ENCODE data around the gene RFX8. TPM values are rescaled to one million over a fixed set of nuclear protein-coding genes. Genes with fewer than 3 reads are reported as not detected.

Gene RFX8
- total RNA-seq, 2 donors from 2014 or later, result not detected

GRCh38 chr2:101402630-101403029, 72.3 kb downstream of the RFX8 start:
- H3K4me1 ChIP-seq (ENCODE audit: control insufficient read depth, insufficient read depth, low read length), result no peaks in the 10 kb centered on the region
- H3K4me3 Mint-ChIP-seq, result no peak overlapping the region
- no peak for DNase-seq
- no peaks in the 10 kb centered on the region for H3K9me3 Mint-ChIP-seq
- no peak overlapping the region for H3K27ac ChIP-seq (ENCODE audit: low read depth, low read length)
- H3K36me3 ChIP-seq (ENCODE audit: control insufficient read depth, insufficient read depth, low read length), result no peaks in the 10 kb centered on the region
- no peak overlapping the region for H3K9ac ChIP-seq (ENCODE audit: extremely low read depth, low read length, poor library complexity, severe bottlenecking)
- H3K27me3 Mint-ChIP-seq (ENCODE audit: insufficient read depth), result peaks cover 6% of the 10 kb centered on the region
- H3K36me3 Mint-ChIP-seq (ENCODE audit: low read depth), result no peaks in the 10 kb centered on the region
- no peaks in the 10 kb centered on the region for H3K27me3 ChIP-seq (ENCODE audit: control insufficient read depth, insufficient read depth, low read length, poor library complexity, severe bottlenecking)
- H3K27ac Mint-ChIP-seq, result no peak overlapping the region
- WGBS, 2 experiments (ENCODE audit: insufficient coverage in 1 of 2, insufficient read length in 1 of 2), result 94 to 100% methylated on average over 5 to 6 of the region's 6 CpGs
- no peaks in the 10 kb centered on the region for H3K9me3 ChIP-seq (ENCODE audit: control insufficient read depth, low read length)
- TF ChIP-seq CTCF (conservative IDR thresholded peaks at IDR 0.05), result no peak
- peaks cover 13% of the 10 kb centered on the region for H3K4me1 Mint-ChIP-seq
- no peak overlapping the region for H3K4me3 ChIP-seq (ENCODE audit: low read length)

- Histone ChIP-seq H3K4me1 (ENCODE audit: control insufficient read depth, insufficient read depth, low read length) (no peaks in the 10 kb centered on the region), H3K27me3 (ENCODE audit: control insufficient read depth, insufficient read depth, low read length, poor library complexity, severe bottlenecking) (no peaks in the 10 kb centered on the region), H3K36me3 (ENCODE audit: control insufficient read depth, insufficient read depth, low read length) (no peaks in the 10 kb centered on the region), H3K4me3 (ENCODE audit: low read length) (no peak overlapping the region), H3K27ac (ENCODE audit: low read depth, low read length) (no peak overlapping the region), H3K9me3 (ENCODE audit: control insufficient read depth, low read length) (no peaks in the 10 kb centered on the region), H3K9ac (ENCODE audit: extremely low read depth, low read length, poor library complexity, severe bottlenecking) (no peak overlapping the region)
- Mint-ChIP-seq H3K27ac (no peak overlapping the region), H3K9me3 (no peaks in the 10 kb centered on the region), H3K4me3 (no peak overlapping the region), H3K27me3 (ENCODE audit: insufficient read depth) (peaks cover 3% of the 10 kb centered on the region), H3K36me3 (ENCODE audit: low read depth) (no peaks in the 10 kb centered on the region), H3K4me1 (peaks cover 13% of the 10 kb centered on the region)
- no peak for DNase-seq
- 78 to 84% methylated on average over 4 of the region's 5 CpGs for WGBS, 2 experiments (ENCODE audit: insufficient coverage in 1 of 2, insufficient read length in 1 of 2)
- peak; percentile 53 for TF ChIP-seq CTCF (conservative IDR thresholded peaks at IDR 0.05)
Measured at GRCh38 chr2:101401906-101402305, 73.0 kb downstream of the RFX8 start.

DNA sequence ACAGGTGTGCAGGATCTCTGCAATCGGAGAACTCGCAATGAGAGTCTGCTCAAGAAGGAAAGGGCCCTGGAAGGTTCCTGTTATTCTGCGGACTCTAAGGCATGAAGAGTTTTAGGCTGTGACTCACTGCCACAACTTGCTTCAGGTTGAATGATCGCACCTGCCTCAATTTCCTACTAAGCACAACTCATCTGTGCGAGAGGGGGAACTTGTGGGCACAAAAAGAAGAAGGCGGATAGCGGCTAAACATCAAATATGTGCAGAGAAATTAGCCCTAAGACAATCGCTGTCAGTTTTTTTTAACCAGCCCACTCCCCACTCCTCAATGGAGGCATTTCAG, 73.6 kb downstream of the RFX8 start:
- no peaks in the 10 kb centered on the region for H3K9me3 Mint-ChIP-seq

More for the DNA sequence above, 73.6 kb downstream of the RFX8 start:
- no peak for TF ChIP-seq CTCF (conservative IDR thresholded peaks at IDR 0.05)
- Histone ChIP-seq H3K4me3 (ENCODE audit: low read length) (no peak overlapping the region), H3K36me3 (ENCODE audit: control insufficient read depth, insufficient read depth, low read length) (no peaks in the 10 kb centered on the region), H3K9ac (ENCODE audit: extremely low read depth, low read length, poor library complexity, severe bottlenecking) (no peak overlapping the region), H3K4me1 (ENCODE audit: control insufficient read depth, insufficient read depth, low read length) (no peaks in the 10 kb centered on the region), H3K27me3 (ENCODE audit: control insufficient read depth, insufficient read depth, low read length, poor library complexity, severe bottlenecking) (no peaks in the 10 kb centered on the region), H3K27ac (ENCODE audit: low read depth, low read length) (no peak overlapping the region), H3K9me3 (ENCODE audit: control insufficient read depth, low read length) (no peaks in the 10 kb centered on the region)
- no peak for DNase-seq
- peaks cover 13% of the 10 kb centered on the region for H3K4me1 Mint-ChIP-seq
- WGBS, 2 experiments (ENCODE audit: insufficient coverage in 1 of 2, insufficient read length in 1 of 2), result 94 to 96% methylated on average over 8 of the region's 8 CpGs
- no peak overlapping the region for H3K27ac Mint-ChIP-seq
- H3K36me3 Mint-ChIP-seq (ENCODE audit: low read depth), result no peaks in the 10 kb centered on the region
- H3K4me3 Mint-ChIP-seq, result no peak overlapping the region
- peaks cover 3% of the 10 kb centered on the region for H3K27me3 Mint-ChIP-seq (ENCODE audit: insufficient read depth)

All from endodermal cell (in vitro differentiated cells).